Nephron (organoid): Measurements from ENCODE around the gene M1AP.
A peak's percentile ranks its signal among the peaks of the same experiment; 100 is the strongest.

Experiments
- H3K27ac Mint-ChIP-seq, 3 experiments: 2 replicates each; pipeline ENCODE4 v1.8.0; 2020; ENCODE audit warnings: mixed read lengths in 3 of 3, mild to moderate bottlenecking in 2 of 3, moderate library complexity in 1 of 3
- H3K27me3 Mint-ChIP-seq: 2 replicates; pipeline ENCODE4 v1.8.0; 2021; ENCODE audit warnings: low read depth, mild to moderate bottlenecking, moderate library complexity, mixed read lengths
- H3K36me3 Mint-ChIP-seq: 2 replicates; pipeline ENCODE4 v1.8.0; 2020; ENCODE audit warnings: low read depth, mixed read lengths
- H3K4me1 Mint-ChIP-seq: 2 replicates; pipeline ENCODE4 v1.8.0; 2020; ENCODE audit warnings: mixed read lengths
- H3K4me3 Mint-ChIP-seq, 3 experiments: 2 replicates each; pipeline ENCODE4 v1.8.0; 2020; ENCODE audit warnings: mild to moderate bottlenecking in 3 of 3, mixed read lengths in 3 of 3, moderate library complexity in 2 of 3
- H3K9me3 Mint-ChIP-seq: 2 replicates; pipeline ENCODE4 v1.8.0; 2020; ENCODE audit warnings: mixed read lengths
- CTCF ChIP-seq, 3 experiments: fragments of 200-600 bp; sonication (generic); IDR thresholded peaks; one replicate each; pipeline ENCODE4 v1.5.0; 2021; ENCODE audit warnings: antibody characterized with exemption in 3 of 3; ENCODE audit not compliant: unreplicated experiment in 3 of 3

The M1AP gene

GRCh38 chr2:74648009-74648443 is at the start of gene M1AP:
Gene M1AP (minus strand): TSS chr2:74648330. CDS start chr2:74640275, 8,055 bp downstream.
- H3K27me3 Mint-ChIP-seq: peaks cover 40% of the 10 kb centered on the region
- peaks cover 8% of the 10 kb centered on the region for H3K9me3 Mint-ChIP-seq
- H3K4me1 Mint-ChIP-seq: peaks cover 4% of the 10 kb centered on the region
- H3K36me3 Mint-ChIP-seq: no peaks in the 10 kb centered on the region
- TF ChIP-seq CTCF (IDR thresholded peaks at IDR 0.05; ENCODE audit: unreplicated experiment in 3 of 3): peak in 1 of 3 experiments; percentile 11
- peak within 1 kb of the TSS; percentile 15 to 57 (median 31) for H3K4me3 Mint-ChIP-seq
- H3K27ac Mint-ChIP-seq: no peak within 1 kb of the TSS

GRCh38 chr2:74696829-74697228 is 48.7 kb upstream of the M1AP start:
- no peak overlapping the region for H3K27ac Mint-ChIP-seq
- H3K4me3 Mint-ChIP-seq: no peak overlapping the region
- H3K27me3 Mint-ChIP-seq: peaks cover 8% of the 10 kb centered on the region
- TF ChIP-seq CTCF (IDR thresholded peaks at IDR 0.05; ENCODE audit: unreplicated experiment in 3 of 3): no peak
- no peaks in the 10 kb centered on the region for H3K36me3 Mint-ChIP-seq
- H3K9me3 Mint-ChIP-seq: no peaks in the 10 kb centered on the region
- no peaks in the 10 kb centered on the region for H3K4me1 Mint-ChIP-seq

- Mint-ChIP-seq H3K27me3 (peaks cover 8% of the 10 kb centered on the region), H3K4me1 (no peaks in the 10 kb centered on the region), H3K4me3 (no peak overlapping the region), H3K9me3 (no peaks in the 10 kb centered on the region), H3K27ac (no peak overlapping the region), H3K36me3 (no peaks in the 10 kb centered on the region)
- TF ChIP-seq CTCF (IDR thresholded peaks at IDR 0.05; ENCODE audit: unreplicated experiment in 3 of 3): no peak
These were observed 47.5 kb upstream of the M1AP start for GRCh38 chr2:74695663-74696062.

- Mint-ChIP-seq H3K4me1 (no peaks in the 10 kb centered on the region), H3K36me3 (no peaks in the 10 kb centered on the region), H3K9me3 (no peaks in the 10 kb centered on the region), H3K27ac (no peak overlapping the region), H3K4me3 (no peak overlapping the region), H3K27me3 (peaks cover 11% of the 10 kb centered on the region)
- TF ChIP-seq CTCF (IDR thresholded peaks at IDR 0.05; ENCODE audit: unreplicated experiment in 3 of 3): no peak
These were observed 46.2 kb upstream of the M1AP start for GRCh38 chr2:74694281-74694680.

GRCh38 chr2:74693668-74694067 is 45.5 kb upstream of the M1AP start:
- Mint-ChIP-seq H3K36me3 (no peaks in the 10 kb centered on the region), H3K27me3 (peaks cover 11% of the 10 kb centered on the region), H3K27ac (no peak overlapping the region), H3K4me1 (no peaks in the 10 kb centered on the region), H3K4me3 (no peak overlapping the region), H3K9me3 (no peaks in the 10 kb centered on the region)
- TF ChIP-seq CTCF (IDR thresholded peaks at IDR 0.05; ENCODE audit: unreplicated experiment in 3 of 3): no peak

- no peak for TF ChIP-seq CTCF (IDR thresholded peaks at IDR 0.05; ENCODE audit: unreplicated experiment in 3 of 3)
- no peaks in the 10 kb centered on the region for H3K36me3 Mint-ChIP-seq
- no peaks in the 10 kb centered on the region for H3K9me3 Mint-ChIP-seq
- H3K4me3 Mint-ChIP-seq: no peak overlapping the region
- no peak overlapping the region for H3K27ac Mint-ChIP-seq
- H3K4me1 Mint-ChIP-seq: no peaks in the 10 kb centered on the region
- peaks cover 11% of the 10 kb centered on the region for H3K27me3 Mint-ChIP-seq
These were observed 45.1 kb upstream of the M1AP start for GRCh38 chr2:74693213-74693612.
